Mucosa of rectum (tissue), 2 donors: ENCODE data around the gene KRTAP3-3.

ENCODE experiments used
- H3K27ac ChIP-seq, 2 donors: one replicate each; pipeline ENCODE4 v1.7.0; 2013; ENCODE audit warnings: inconsistent platforms in 2 of 2, low read depth in 2 of 2, low read length in 2 of 2
- H3K27me3 ChIP-seq, 2 donors: one replicate each; pipeline ENCODE4 v1.7.0; 2013; ENCODE audit warnings: low read length in 2 of 2; ENCODE audit not compliant: control insufficient read depth in 2 of 2, insufficient read depth in 2 of 2
- H3K36me3 ChIP-seq, 2 donors: one replicate each; pipeline ENCODE4 v1.7.0; 2013; ENCODE audit warnings: low read length in 2 of 2; ENCODE audit not compliant: control insufficient read depth in 2 of 2, insufficient read depth in 2 of 2
- H3K4me1 ChIP-seq, 2 donors: one replicate each; pipeline ENCODE4 v1.7.0; 2013; ENCODE audit warnings: low read length in 2 of 2, mild to moderate bottlenecking in 1 of 2; ENCODE audit not compliant: control insufficient read depth in 2 of 2, insufficient read depth in 2 of 2
- H3K4me3 ChIP-seq, 2 donors: one replicate each; pipeline ENCODE4 v1.7.0; 2013; ENCODE audit warnings: low read length in 2 of 2
- H3K9ac ChIP-seq, 2 donors: one replicate each; pipeline ENCODE4 v1.7.0; 2013; ENCODE audit warnings: low read length in 2 of 2, low read depth in 1 of 2, mild to moderate bottlenecking in 1 of 2
- H3K9me3 ChIP-seq, 2 donors: one replicate each; pipeline ENCODE4 v1.7.0; 2013; ENCODE audit warnings: low read length in 2 of 2; ENCODE audit not compliant: control insufficient read depth in 2 of 2
- donor health status: healthy.
- donor health status: Normal muscosa, but diverticular disease.

The KRTAP3-3 gene

DNA sequence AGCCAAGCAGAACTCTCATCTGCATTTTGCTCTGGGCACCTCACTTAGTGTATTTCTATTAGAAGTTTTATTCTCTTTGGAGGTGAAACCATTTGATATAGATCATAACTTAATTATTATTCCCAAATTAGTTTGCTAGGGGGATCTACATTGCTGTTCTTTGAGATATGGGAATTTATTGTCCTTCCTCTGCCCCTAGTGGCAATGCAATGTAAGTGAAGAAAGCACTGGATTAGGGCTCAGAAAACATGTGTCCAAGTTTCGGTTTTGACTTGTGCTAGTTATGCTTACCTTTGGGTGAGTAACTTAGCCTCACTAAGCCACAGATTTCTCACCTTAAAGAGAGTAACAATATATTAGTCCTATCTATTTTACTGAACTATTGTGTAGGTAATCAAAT is 30.1 kb downstream of the KRTAP3-3 start:
- Histone ChIP-seq H3K9ac (no peak overlapping the region), H3K4me3 (no peak overlapping the region), H3K27me3 (no peaks in the 10 kb centered on the region), H3K36me3 (no peaks in the 10 kb centered on the region), H3K27ac (no peak overlapping the region), H3K9me3 (no peaks in the 10 kb centered on the region), H3K4me1 (no peaks in the 10 kb centered on the region)

DNA sequence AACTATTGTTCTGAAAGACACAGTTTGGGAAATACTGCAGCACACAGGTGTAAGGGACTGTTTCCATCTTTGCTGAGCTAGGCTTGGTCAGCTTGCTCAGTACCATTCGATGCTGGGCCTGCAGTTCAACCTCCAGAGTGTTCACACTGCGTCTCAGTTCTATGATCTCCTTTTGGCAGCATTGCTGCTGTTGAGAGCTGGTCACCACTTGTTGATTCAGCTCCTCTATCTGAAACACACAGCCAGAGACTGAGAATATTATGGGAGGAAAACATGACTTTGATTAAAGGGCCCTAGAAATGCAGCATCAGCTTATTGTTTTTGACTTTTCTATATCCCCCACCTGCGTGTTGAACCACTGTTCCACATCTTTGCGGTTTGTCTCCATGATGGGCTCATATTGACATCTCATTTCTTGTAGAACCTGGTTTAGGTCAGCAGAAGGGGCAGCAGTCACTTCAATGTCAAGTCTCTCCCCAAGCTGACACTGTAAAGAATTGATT is 31.9 kb downstream of the KRTAP3-3 start:
- H3K27me3 ChIP-seq: no peaks in the 10 kb centered on the region
- no peak overlapping the region for H3K4me3 ChIP-seq
- H3K27ac ChIP-seq: no peak overlapping the region
- no peak overlapping the region for H3K9ac ChIP-seq
- no peaks in the 10 kb centered on the region for H3K36me3 ChIP-seq
- no peaks in the 10 kb centered on the region for H3K4me1 ChIP-seq
- no peaks in the 10 kb centered on the region for H3K9me3 ChIP-seq

GRCh38 chr17:40961591-40961990 is 32.4 kb downstream of the KRTAP3-3 start:
- H3K27me3 ChIP-seq: no peaks in the 10 kb centered on the region
- H3K4me1 ChIP-seq: no peaks in the 10 kb centered on the region
- no peaks in the 10 kb centered on the region for H3K9me3 ChIP-seq
- H3K9ac ChIP-seq: no peak overlapping the region
- no peaks in the 10 kb centered on the region for H3K36me3 ChIP-seq
- H3K4me3 ChIP-seq: no peak overlapping the region
- no peak overlapping the region for H3K27ac ChIP-seq

- no peaks in the 10 kb centered on the region for H3K4me1 ChIP-seq
- no peaks in the 10 kb centered on the region for H3K9me3 ChIP-seq
- H3K4me3 ChIP-seq: no peak overlapping the region
Measured at GRCh38 chr17:40960144-40960543, 33.8 kb downstream of the KRTAP3-3 start.

DNA sequence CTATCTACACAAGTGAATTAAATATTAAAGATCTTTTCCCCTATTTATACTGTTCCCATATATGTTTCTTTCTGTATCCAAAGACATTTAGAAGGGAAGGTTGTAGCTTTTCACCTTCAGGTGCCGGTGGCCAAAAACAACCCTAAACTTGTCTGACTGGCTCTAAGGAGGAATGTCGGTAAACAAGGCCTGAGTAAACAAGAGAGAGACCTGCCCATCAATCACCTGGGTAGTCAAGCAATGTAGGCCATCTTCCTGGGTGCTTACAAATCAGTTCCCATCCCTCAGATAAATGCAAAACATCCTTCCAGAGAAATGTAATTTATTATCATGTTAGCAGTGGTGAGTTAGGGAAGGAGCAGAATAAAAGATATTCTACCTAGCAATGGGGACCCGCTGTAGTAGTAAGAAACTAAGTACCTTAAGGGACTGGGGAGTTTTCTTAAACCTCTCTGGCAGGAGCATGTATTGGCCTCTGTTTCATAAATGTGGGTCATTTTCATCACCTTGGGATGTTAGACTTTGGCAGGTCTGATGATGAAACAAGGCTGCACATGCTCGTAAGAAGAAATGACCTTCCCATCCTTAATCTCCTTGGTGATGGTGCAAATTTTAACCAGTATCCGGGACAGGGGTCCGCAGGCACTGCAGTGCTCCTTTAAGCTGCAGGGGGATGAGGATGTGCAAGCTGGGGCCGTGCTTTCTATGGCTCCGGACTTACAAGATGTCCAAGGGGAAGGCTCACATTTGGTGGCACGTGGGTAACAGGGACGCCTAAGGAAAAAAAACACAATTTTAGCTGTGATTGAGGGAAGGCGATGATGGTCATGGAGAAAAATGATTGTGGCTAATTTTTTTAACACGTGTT is 35.6 kb downstream of the KRTAP3-3 start:
- H3K27me3 ChIP-seq: no peaks in the 10 kb centered on the region
- no peak overlapping the region for H3K27ac ChIP-seq
- H3K4me3 ChIP-seq: no peak overlapping the region
- no peaks in the 10 kb centered on the region for H3K9me3 ChIP-seq
- H3K9ac ChIP-seq: no peak overlapping the region
- no peaks in the 10 kb centered on the region for H3K36me3 ChIP-seq
- no peaks in the 10 kb centered on the region for H3K4me1 ChIP-seq

More at GRCh38 chr17:40960144-40960543, 33.8 kb downstream of the KRTAP3-3 start:
- Histone ChIP-seq H3K27me3 (no peaks in the 10 kb centered on the region), H3K27ac (no peak overlapping the region), H3K36me3 (no peaks in the 10 kb centered on the region), H3K9ac (no peak overlapping the region)

DNA sequence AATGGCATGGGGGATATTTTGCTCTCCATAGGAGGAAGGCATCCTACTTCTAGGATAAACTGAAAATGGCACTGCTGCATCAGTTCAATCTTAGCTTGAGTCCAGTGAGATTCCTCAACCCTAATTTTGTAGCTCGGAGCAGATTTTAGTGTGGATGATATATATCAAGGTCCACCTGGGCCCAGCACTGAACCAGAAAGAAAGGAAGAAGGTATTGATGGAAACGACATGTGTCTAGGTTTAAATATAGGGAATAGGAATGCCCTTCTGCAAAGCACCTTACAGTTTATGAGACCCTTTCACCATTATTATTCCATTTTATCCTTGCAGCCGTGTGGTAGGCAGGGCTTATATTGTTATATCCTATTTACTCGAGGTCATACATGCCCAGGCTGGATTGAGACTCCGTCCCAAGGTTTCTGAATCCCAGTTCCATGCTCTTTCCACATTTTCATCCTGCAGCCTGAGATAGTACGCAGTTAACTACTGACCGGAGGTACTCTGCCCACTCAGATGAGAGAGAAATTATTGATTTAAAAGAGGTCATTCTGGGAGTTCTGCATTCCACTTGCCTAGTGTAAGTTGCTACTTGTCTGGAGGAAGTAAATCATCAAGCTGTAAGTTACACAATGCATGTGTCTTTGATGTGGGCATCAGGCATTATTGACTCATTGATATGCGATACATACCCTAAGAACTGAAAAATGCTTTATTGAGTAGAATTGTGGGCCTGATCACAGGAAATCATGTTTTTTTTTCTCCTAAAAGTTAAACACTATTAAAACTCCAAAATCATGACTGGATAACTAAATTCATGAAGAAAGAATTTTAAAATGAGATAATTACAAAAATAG is 37.3 kb downstream of the KRTAP3-3 start:
- H3K36me3 ChIP-seq: no peaks in the 10 kb centered on the region
- no peaks in the 10 kb centered on the region for H3K9me3 ChIP-seq
- H3K9ac ChIP-seq: no peak overlapping the region
- H3K27ac ChIP-seq: no peak overlapping the region
- no peaks in the 10 kb centered on the region for H3K4me1 ChIP-seq
- H3K27me3 ChIP-seq: no peaks in the 10 kb centered on the region
- no peak overlapping the region for H3K4me3 ChIP-seq

DNA sequence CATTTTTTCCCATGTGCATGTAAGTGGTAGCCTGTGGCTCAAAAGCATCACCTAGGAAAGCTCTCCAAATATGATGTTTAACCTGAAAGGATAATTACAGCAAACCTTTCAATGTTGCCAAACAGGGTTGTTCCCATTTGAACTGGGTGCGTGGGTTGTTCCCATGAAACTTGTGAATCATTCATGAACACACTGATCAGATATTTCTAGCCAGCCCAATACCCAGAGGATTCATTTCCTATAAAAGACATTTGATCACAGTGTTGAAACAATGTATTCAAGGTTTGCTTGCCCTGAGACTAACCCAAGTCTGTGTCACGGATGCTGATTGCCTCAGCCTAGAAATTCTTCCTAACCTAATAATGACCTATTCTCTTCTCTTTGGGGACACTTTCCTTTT is 40.1 kb downstream of the KRTAP3-3 start:
- no peaks in the 10 kb centered on the region for H3K36me3 ChIP-seq
- H3K27me3 ChIP-seq: peaks cover 0 to 3% of the 10 kb centered on the region in 2 donors
- H3K9ac ChIP-seq: no peak overlapping the region
- peaks cover 0 to 3% of the 10 kb centered on the region in 2 donors for H3K4me1 ChIP-seq
- no peak overlapping the region for H3K27ac ChIP-seq
- H3K4me3 ChIP-seq: no peak overlapping the region
- H3K9me3 ChIP-seq: no peaks in the 10 kb centered on the region

- Histone ChIP-seq H3K36me3 (no peaks in the 10 kb centered on the region), H3K4me1 (peaks cover 0 to 3% of the 10 kb centered on the region in 2 donors), H3K4me3 (no peak overlapping the region), H3K9me3 (no peaks in the 10 kb centered on the region), H3K27ac (no peak overlapping the region), H3K9ac (no peak overlapping the region), H3K27me3 (peaks cover 0 to 3% of the 10 kb centered on the region in 2 donors)
Measured at GRCh38 chr17:40952661-40953060, 41.3 kb downstream of the KRTAP3-3 start.

- Histone ChIP-seq H3K27me3 (peaks cover 0 to 3% of the 10 kb centered on the region in 2 donors), H3K4me3 (no peak overlapping the region), H3K36me3 (no peaks in the 10 kb centered on the region), H3K27ac (no peak overlapping the region), H3K9me3 (no peaks in the 10 kb centered on the region), H3K4me1 (peaks cover 0 to 3% of the 10 kb centered on the region in 2 donors), H3K9ac (no peak overlapping the region)
Measured at GRCh38 chr17:40952154-40952553, 41.8 kb downstream of the KRTAP3-3 start.
